Panc1 (cell line): ENCODE results near the gene KNG1. TPM values are rescaled to one million over a fixed set of nuclear protein-coding genes. Genes with fewer than 3 reads are reported as not detected.

Experiments
- ATAC-seq: fragments of 200-7000 bp; cut with Tn5 transposase; 2 replicates; pipeline ENCODE4 v1.9.1; 2020; ENCODE audit warnings: mild to moderate bottlenecking, moderate library complexity
- BruUV-seq: library from RNA; stranded (reverse); fragments of 400-500 nt; replicated peaks from 2 replicates; lab custom pipeline; 2021; lab: Mats Ljungman, UMichigan
- CTCF ChIA-PET: fragments of 300-600 bp; sonication (Branson Sonifier 250); formaldehyde crosslinking; loops from one replicate; lab custom pipeline; 2022; ENCODE audit warnings: antibody characterized with exemption; lab: Charles Lee
- POLR2A ChIA-PET: fragments of 300-600 bp; sonication (Branson Sonifier 250); formaldehyde crosslinking; loops from one replicate; lab custom pipeline; 2022; ENCODE audit warnings: antibody characterized with exemption; lab: Charles Lee
- DNase-seq: peaks from one replicate; pipeline ENCODE4 v3.0.0-alpha.2; 2010; ENCODE audit warnings: low read depth, low spot score
- H3K27ac ChIP-seq: 2 replicates; pipeline ENCODE4 v1.5.1; 2011; ENCODE audit warnings: mild to moderate bottlenecking, low read length, inconsistent platforms
- H3K27me3 ChIP-seq: fragments of 200-500 bp; sonication (Bioruptor generic); 2 replicates; pipeline ENCODE4 v1.6.0; 2014; ENCODE audit warnings: low read length, inconsistent platforms; ENCODE audit not compliant: control insufficient read depth, insufficient read depth
- H3K36me3 ChIP-seq: fragments of 200-500 bp; sonication (Bioruptor generic); 2 replicates; pipeline ENCODE4 v1.5.1; 2014; ENCODE audit warnings: inconsistent platforms, mild to moderate bottlenecking, low read length, moderate library complexity; ENCODE audit not compliant: control insufficient read depth, insufficient read depth
- H3K4me1 ChIP-seq: 2 replicates; pipeline ENCODE4 v1.5.1; 2011; ENCODE audit warnings: inconsistent platforms, mild to moderate bottlenecking, low read length, moderate library complexity; ENCODE audit not compliant: control insufficient read depth, insufficient read depth
- H3K4me3 ChIP-seq, 2 experiments: 2 replicates each; pipeline ENCODE4 v1.5.1; 2011 to 2012; ENCODE audit warnings: low read depth in 2 of 2, low read length in 2 of 2, mild to moderate bottlenecking in 2 of 2, inconsistent platforms in 1 of 2, moderate library complexity in 1 of 2
- H3K9me3 ChIP-seq: fragments of 200-500 bp; sonication (Bioruptor generic); 2 replicates; pipeline ENCODE4 v1.5.1; 2014; ENCODE audit warnings: low read depth, mild to moderate bottlenecking, inconsistent platforms, low read length, moderate library complexity; ENCODE audit not compliant: control insufficient read depth, insufficient read depth
- POLR2AphosphoS5 ChIP-seq: IDR thresholded peaks from 2 replicates; pipeline ENCODE4 v1.6.1; 2012; ENCODE audit warnings: mild to moderate bottlenecking, low read depth, low read length, moderate library complexity
- SIN3A ChIP-seq: IDR thresholded peaks from 2 replicates; pipeline ENCODE4 v1.6.1; 2012; ENCODE audit warnings: low read depth, mild to moderate bottlenecking, low read length, moderate library complexity, borderline replicate concordance; ENCODE audit not compliant: insufficient read depth
- TCF7L2 ChIP-seq: IDR thresholded peaks from 2 replicates; pipeline ENCODE4 v1.6.1; 2011; ENCODE audit warnings: mild to moderate bottlenecking, low read depth, low read length, inconsistent platforms
- in situ Hi-C: cut with HindIII; loops from 2 replicates; pipeline ENCODE4 v1.10.0; 2016; ENCODE audit warnings: low sequenced_read_pairs, low pct_unique_long_range_greater_than_20kb
- intact Hi-C: fragments of 100-400 bp; cut with micrococcal nuclease; formaldehyde crosslinking; loops from one replicate; pipeline ENCODE4 v1.10.0; 2022; ENCODE audit not compliant: unreplicated experiment
- total RNA-seq: library from RNA; stranded (reverse); gene quantifications from one replicate; pipeline ENCODE4 v1.2.1, GENCODE V29; 2021; ENCODE audit not compliant: unreplicated experiment
- TF ChIP-seq, protein P1 (sequence below), 2 experiments: IDR thresholded peaks; 2 replicates each; pipeline ENCODE4 v1.6.1; 2011 to 2012; ENCODE audit warnings: low read depth in 2 of 2, control low read depth in 1 of 2, low read length in 1 of 2, mild to moderate bottlenecking in 1 of 2, moderate library complexity in 1 of 2; ENCODE audit not compliant: insufficient read depth in 1 of 2
- TF ChIP-seq, protein P2 (sequence below): fragments of 450-650 bp; IDR thresholded peaks from 2 replicates; pipeline ENCODE4 v1.5.1; 2017; ENCODE audit warnings: mild to moderate bottlenecking

KNG1 gene
- total RNA-seq, 1 experiment from 2014 or later = 0.23 TPM

DNA sequence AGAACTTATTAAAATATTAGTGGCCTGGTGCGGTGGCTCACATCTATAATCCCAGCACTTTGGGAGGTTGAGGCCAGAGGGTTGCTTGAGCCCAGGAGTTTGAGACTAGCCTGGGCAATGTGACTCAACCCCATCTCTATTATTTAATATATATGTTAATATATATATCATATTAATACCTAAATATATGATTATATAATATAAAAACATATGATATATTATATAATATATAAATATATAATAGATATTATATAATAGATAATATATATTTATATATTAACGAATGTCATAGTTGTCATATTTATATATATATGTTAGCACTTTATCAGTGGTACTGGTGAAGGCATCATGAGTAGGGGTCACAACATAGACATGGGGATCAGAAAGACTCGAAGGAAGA lies 46.1 kb upstream of the KNG1 start:
- BruUV-seq = no TSS peak
- CTCF ChIA-PET = interaction anchor here (0.6 kb wide), 1 partner anchor 56 kb away, joined by 9 read pairs; no protein-coding TSS in a partner anchor

DNA sequence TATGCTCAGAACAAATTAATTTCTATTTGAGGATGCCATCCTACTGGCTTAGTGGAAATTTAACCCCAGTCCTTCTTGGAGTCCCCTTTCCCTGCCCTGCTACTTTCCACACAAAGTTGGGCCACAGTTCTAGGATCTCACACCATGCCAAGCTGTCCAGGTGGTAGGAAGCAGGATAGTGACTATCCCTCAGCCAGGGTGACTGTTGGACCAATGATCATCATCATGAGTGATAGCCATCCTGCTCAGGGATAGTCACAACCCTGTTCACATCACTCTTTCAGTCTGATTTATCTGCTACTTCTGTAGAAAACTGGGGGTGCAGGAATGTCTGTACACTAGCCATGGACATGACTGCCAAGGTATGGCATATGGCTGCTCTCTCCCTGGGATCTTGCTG lies 38.6 kb upstream of the KNG1 start:
- no peaks in the 10 kb centered on the region for H3K4me1 ChIP-seq
- BruUV-seq = no TSS peak
- no peaks in the 10 kb centered on the region for H3K36me3 ChIP-seq
- DNase-seq = no peak
- TF ChIP-seq, protein P1, sequence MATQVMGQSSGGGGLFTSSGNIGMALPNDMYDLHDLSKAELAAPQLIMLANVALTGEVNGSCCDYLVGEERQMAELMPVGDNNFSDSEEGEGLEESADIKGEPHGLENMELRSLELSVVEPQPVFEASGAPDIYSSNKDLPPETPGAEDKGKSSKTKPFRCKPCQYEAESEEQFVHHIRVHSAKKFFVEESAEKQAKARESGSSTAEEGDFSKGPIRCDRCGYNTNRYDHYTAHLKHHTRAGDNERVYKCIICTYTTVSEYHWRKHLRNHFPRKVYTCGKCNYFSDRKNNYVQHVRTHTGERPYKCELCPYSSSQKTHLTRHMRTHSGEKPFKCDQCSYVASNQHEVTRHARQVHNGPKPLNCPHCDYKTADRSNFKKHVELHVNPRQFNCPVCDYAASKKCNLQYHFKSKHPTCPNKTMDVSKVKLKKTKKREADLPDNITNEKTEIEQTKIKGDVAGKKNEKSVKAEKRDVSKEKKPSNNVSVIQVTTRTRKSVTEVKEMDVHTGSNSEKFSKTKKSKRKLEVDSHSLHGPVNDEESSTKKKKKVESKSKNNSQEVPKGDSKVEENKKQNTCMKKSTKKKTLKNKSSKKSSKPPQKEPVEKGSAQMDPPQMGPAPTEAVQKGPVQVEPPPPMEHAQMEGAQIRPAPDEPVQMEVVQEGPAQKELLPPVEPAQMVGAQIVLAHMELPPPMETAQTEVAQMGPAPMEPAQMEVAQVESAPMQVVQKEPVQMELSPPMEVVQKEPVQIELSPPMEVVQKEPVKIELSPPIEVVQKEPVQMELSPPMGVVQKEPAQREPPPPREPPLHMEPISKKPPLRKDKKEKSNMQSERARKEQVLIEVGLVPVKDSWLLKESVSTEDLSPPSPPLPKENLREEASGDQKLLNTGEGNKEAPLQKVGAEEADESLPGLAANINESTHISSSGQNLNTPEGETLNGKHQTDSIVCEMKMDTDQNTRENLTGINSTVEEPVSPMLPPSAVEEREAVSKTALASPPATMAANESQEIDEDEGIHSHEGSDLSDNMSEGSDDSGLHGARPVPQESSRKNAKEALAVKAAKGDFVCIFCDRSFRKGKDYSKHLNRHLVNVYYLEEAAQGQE (IDR thresholded peaks at IDR 0.05; ENCODE audit: insufficient read depth in 1 of 2, low read depth in 2 of 2, low read length in 1 of 2) = no peak
- no peak for TF ChIP-seq SIN3A
- TF ChIP-seq, protein P2, sequence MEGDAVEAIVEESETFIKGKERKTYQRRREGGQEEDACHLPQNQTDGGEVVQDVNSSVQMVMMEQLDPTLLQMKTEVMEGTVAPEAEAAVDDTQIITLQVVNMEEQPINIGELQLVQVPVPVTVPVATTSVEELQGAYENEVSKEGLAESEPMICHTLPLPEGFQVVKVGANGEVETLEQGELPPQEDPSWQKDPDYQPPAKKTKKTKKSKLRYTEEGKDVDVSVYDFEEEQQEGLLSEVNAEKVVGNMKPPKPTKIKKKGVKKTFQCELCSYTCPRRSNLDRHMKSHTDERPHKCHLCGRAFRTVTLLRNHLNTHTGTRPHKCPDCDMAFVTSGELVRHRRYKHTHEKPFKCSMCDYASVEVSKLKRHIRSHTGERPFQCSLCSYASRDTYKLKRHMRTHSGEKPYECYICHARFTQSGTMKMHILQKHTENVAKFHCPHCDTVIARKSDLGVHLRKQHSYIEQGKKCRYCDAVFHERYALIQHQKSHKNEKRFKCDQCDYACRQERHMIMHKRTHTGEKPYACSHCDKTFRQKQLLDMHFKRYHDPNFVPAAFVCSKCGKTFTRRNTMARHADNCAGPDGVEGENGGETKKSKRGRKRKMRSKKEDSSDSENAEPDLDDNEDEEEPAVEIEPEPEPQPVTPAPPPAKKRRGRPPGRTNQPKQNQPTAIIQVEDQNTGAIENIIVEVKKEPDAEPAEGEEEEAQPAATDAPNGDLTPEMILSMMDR = no peak
- TF ChIP-seq TCF7L2 = no peak
- no peak for TF ChIP-seq POLR2AphosphoS5
- intact Hi-C loops (no loop called here), in situ Hi-C loops (no loop called here)
- H3K27ac ChIP-seq = no peak overlapping the region
- ChIA-PET CTCF (no interaction called here), POLR2A (no interaction called here)
- H3K9me3 ChIP-seq = no peaks in the 10 kb centered on the region
- H3K4me3 ChIP-seq = no peak overlapping the region
- H3K27me3 ChIP-seq = peaks cover 13% of the 10 kb centered on the region
- ATAC-seq = no peak

More for the DNA sequence above, 46.1 kb upstream of the KNG1 start:
- no peaks in the 10 kb centered on the region for H3K4me1 ChIP-seq
- H3K36me3 ChIP-seq = no peaks in the 10 kb centered on the region
- intact Hi-C loops (no loop called here), in situ Hi-C loops (no loop called here)
- H3K27ac ChIP-seq = no peak overlapping the region
- DNase-seq = no peak
- peaks cover 16% of the 10 kb centered on the region for H3K27me3 ChIP-seq
- H3K4me3 ChIP-seq = no peak overlapping the region
- POLR2A ChIA-PET = interaction anchor here (0.6 kb wide), 1 partner anchor 157 kb away, joined by 8 read pairs; no protein-coding TSS in a partner anchor
- TF ChIP-seq POLR2AphosphoS5 = no peak
- TF ChIP-seq, protein P2 = no peak
- TF ChIP-seq, protein P1 (IDR thresholded peaks at IDR 0.05; ENCODE audit: insufficient read depth in 1 of 2, low read depth in 2 of 2, low read length in 1 of 2) = no peak
- no peak for TF ChIP-seq SIN3A
- TF ChIP-seq TCF7L2 = no peak
- no peak for ATAC-seq
- no peaks in the 10 kb centered on the region for H3K9me3 ChIP-seq
